Kidney (tissue), 14 donors: ENCODE results near the gene CLDN6. TPM values are rescaled to one million over a fixed set of nuclear protein-coding genes. Genes with fewer than 3 reads are reported as not detected.

Experiments
- DNase-seq, 5 donors: peaks; one replicate each; pipeline ENCODE4 v3.0.0-alpha.2; 2013 to 2020
- FAIRE-seq: peaks from 2 replicates; lab custom pipeline; 2012; peaks lifted over from hg19 to GRCh38; lab: Jason Lieb, UNC
- H3K27ac ChIP-seq, 2 donors: one replicate each; pipeline ENCODE4 v1.7.0; 2013; ENCODE audit warnings: low read depth in 2 of 2, low read length in 2 of 2, inconsistent platforms in 1 of 2
- H3K27me3 ChIP-seq: one replicate; pipeline ENCODE4 v1.7.1; 2013; ENCODE audit warnings: low read length, inconsistent platforms; ENCODE audit not compliant: control insufficient read depth, insufficient read depth
- H3K36me3 ChIP-seq, 3 donors: one replicate each; pipeline versions ENCODE4 v1.7.0 to v1.7.1; 2013; ENCODE audit warnings: low read length in 3 of 3, control low read depth in 1 of 3, inconsistent platforms in 1 of 3; ENCODE audit not compliant: insufficient read depth in 3 of 3, control insufficient read depth in 2 of 3
- H3K4me1 ChIP-seq, 3 donors: one replicate each; pipeline versions ENCODE4 v1.7.0 to v1.7.1; 2013; ENCODE audit warnings: low read length in 3 of 3, inconsistent platforms in 1 of 3, low read depth in 1 of 3; ENCODE audit not compliant: control insufficient read depth in 2 of 3, insufficient read depth in 2 of 3
- H3K4me3 ChIP-seq, 3 donors: one replicate each; pipeline versions ENCODE4 v1.7.0 to v1.8.1; 2013; ENCODE audit warnings: low read length in 3 of 3, control low read depth in 1 of 3, inconsistent platforms in 1 of 3
- H3K9ac ChIP-seq, 3 donors: one replicate each; pipeline versions ENCODE4 v1.7.0 to v1.7.1; 2013; ENCODE audit warnings: low read length in 3 of 3, control low read depth in 1 of 3, inconsistent platforms in 1 of 3
- H3K9me3 ChIP-seq, 3 donors: one replicate each; pipeline versions ENCODE4 v1.7.0 to v1.7.1; 2013; ENCODE audit warnings: low read length in 3 of 3, control low read depth in 1 of 3, inconsistent platforms in 1 of 3; ENCODE audit not compliant: control insufficient read depth in 2 of 3, insufficient read depth in 1 of 3
- intact Hi-C: fragments of 100-400 bp; cut with DNase I; formaldehyde crosslinking; loops from one replicate; pipeline ENCODE4 v1.11.1; 2022
- polyA plus RNA-seq: library from polyadenylated mRNA; stranded (reverse); fragments of 350-450 nt; fragmentation: Illumina TruSeq; extraction: RNeasy Lipid Tissue Mini Kit (QIAGEN cat#74804); gene quantifications from one replicate; pipeline ENCODE4 v1.2.3, GENCODE V29; 2014; ENCODE audit warnings: low read depth, low replicate concordance; ENCODE audit not compliant: insufficient read depth
- total RNA-seq: library from RNA; stranded (reverse); fragmentation: NEBNext Ultra II Directional; extraction: Animal tissue kit (Norgen Biotek cat#: 25700); gene quantifications from one replicate; pipeline ENCODE4 v1.2.1, GENCODE V29; 2021
- TF ChIP-seq, protein P1 (sequence below): IDR thresholded peaks from 3 replicates; pipeline ENCODE4 v1.5.1; 2012; ENCODE audit warnings: mild to moderate bottlenecking, moderate library complexity, borderline replicate concordance; ENCODE audit not compliant: insufficient read depth; ENCODE audit errors: extremely low read depth
- donor health status: control.
- donor health status: control.
- donor health status: control.
- donor health status: control.
- donor health status: control.
- donor health status: DM: yes; HTN: yes; CAD: no.
- donor health status: Normal renal cell carcinoma (clear cell type).

The CLDN6 gene
- total and polyA plus RNA-seq, 2 donors from 2014 or later: 0.47 TPM; not detected in 1

- H3K4me1 ChIP-seq: no peaks in the 10 kb centered on the region
- H3K36me3 ChIP-seq: no peaks in the 10 kb centered on the region
- no peaks in the 10 kb centered on the region for H3K9me3 ChIP-seq
- TF ChIP-seq, protein P1, sequence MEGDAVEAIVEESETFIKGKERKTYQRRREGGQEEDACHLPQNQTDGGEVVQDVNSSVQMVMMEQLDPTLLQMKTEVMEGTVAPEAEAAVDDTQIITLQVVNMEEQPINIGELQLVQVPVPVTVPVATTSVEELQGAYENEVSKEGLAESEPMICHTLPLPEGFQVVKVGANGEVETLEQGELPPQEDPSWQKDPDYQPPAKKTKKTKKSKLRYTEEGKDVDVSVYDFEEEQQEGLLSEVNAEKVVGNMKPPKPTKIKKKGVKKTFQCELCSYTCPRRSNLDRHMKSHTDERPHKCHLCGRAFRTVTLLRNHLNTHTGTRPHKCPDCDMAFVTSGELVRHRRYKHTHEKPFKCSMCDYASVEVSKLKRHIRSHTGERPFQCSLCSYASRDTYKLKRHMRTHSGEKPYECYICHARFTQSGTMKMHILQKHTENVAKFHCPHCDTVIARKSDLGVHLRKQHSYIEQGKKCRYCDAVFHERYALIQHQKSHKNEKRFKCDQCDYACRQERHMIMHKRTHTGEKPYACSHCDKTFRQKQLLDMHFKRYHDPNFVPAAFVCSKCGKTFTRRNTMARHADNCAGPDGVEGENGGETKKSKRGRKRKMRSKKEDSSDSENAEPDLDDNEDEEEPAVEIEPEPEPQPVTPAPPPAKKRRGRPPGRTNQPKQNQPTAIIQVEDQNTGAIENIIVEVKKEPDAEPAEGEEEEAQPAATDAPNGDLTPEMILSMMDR: no peak
- FAIRE-seq (no peak), DNase-seq (no peak)
- intact Hi-C loops: no loop called here
- H3K4me3 ChIP-seq: no peak overlapping the region
- no peak overlapping the region for H3K9ac ChIP-seq
- no peak overlapping the region for H3K27ac ChIP-seq
- no peaks in the 10 kb centered on the region for H3K27me3 ChIP-seq
These were observed 27.1 kb downstream of the CLDN6 start for GRCh38 chr16:2990891-2991290.

DNA sequence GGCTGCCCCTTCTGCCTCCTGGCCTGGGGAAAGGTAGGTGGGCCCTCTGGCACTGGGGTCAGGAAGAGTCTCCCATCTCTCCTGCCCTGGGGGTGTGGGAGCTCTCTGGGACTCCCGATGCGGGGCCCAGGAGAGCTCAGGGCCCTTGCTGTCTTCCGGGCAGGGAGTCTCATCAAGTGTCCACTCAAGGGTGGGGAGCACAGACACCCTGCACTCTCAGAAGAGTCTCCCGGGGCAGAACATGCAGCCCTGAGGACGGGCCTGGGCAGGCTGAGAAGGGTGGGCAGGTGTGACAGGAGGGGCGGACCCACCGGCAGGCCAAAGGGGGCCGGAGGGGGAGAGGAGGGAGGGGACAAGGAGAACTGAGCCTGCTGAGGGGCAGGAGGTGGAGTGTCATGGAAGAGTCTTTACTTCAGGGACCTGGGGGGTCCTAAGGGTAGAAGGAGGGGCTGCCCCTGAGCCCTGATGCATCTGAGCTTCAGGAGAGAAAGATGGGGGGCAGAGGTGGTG is 29.3 kb downstream of the CLDN6 start:
- H3K4me3 ChIP-seq: no peak overlapping the region
- no peaks in the 10 kb centered on the region for H3K9me3 ChIP-seq
- TF ChIP-seq, protein P1: no peak
- intact Hi-C loops: no loop called here
- H3K4me1 ChIP-seq: no peaks in the 10 kb centered on the region
- FAIRE-seq: no peak
- no peak overlapping the region for H3K27ac ChIP-seq
- H3K9ac ChIP-seq: no peak overlapping the region
- DNase-seq: no peak
- no peaks in the 10 kb centered on the region for H3K36me3 ChIP-seq
- no peaks in the 10 kb centered on the region for H3K27me3 ChIP-seq

DNA sequence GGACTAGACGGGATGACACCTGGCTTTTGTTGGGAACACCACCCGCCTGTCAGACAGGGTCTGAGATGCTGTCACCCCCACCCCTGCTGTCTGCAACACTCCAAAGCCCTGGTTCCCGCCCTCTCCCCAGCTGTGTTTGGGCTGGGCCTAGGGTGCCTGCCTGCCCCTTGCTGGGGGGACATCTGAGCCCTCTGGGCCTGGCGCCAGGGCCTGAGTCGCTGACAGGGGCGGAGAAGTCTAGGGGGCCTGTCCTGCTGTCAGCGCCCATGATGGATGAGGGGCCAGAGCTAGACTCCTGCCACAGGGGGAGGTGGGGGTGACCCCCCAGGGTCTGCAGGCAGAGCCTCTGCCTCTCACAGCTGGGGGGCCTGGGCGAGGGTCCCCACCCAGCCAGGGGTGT is 30.1 kb downstream of the CLDN6 start:
- intact Hi-C loops: no loop called here
- H3K9me3 ChIP-seq: no peaks in the 10 kb centered on the region
- H3K27ac ChIP-seq: no peak overlapping the region
- DNase-seq (peak in 2 of 5 donors; percentile 27 to 54), FAIRE-seq (no peak)
- no peak overlapping the region for H3K4me3 ChIP-seq
- H3K4me1 ChIP-seq: no peaks in the 10 kb centered on the region
- H3K9ac ChIP-seq: no peak overlapping the region
- TF ChIP-seq, protein P1: no peak
- H3K36me3 ChIP-seq: no peaks in the 10 kb centered on the region
- H3K27me3 ChIP-seq: no peaks in the 10 kb centered on the region

- Histone ChIP-seq H3K27ac (no peak overlapping the region), H3K4me1 (no peaks in the 10 kb centered on the region), H3K27me3 (no peaks in the 10 kb centered on the region), H3K4me3 (no peak overlapping the region), H3K9ac (no peak overlapping the region), H3K9me3 (no peaks in the 10 kb centered on the region), H3K36me3 (no peaks in the 10 kb centered on the region)
- FAIRE-seq (no peak), DNase-seq (no peak)
- TF ChIP-seq, protein P1: no peak
- intact Hi-C loops: no loop called here
These were observed 30.7 kb downstream of the CLDN6 start for GRCh38 chr16:2987286-2987685.
